GM23248 (cell line): Measurements from ENCODE around the gene SPOCK3. TPM values are rescaled to one million over a fixed set of nuclear protein-coding genes. Genes with fewer than 3 reads are reported as not detected.

Experiments used
- DNase-seq: peaks from one replicate; pipeline ENCODE4 v3.0.0-alpha.2; 2015
- H2AFZ ChIP-seq: fragments of 200-600 bp; sonication (generic); 2 replicates; pipeline ENCODE4 v1.6.1; 2016; ENCODE audit warnings: antibody characterized with exemption
- H3F3A ChIP-seq: fragments of 200-600 bp; sonication (generic); 2 replicates; pipeline ENCODE4 v1.6.1; 2016; ENCODE audit warnings: mild to moderate bottlenecking, antibody characterized with exemption, mixed run types; ENCODE audit not compliant: insufficient read depth
- H3K27ac ChIP-seq: fragments of 200-600 bp; sonication (generic); 2 replicates; pipeline ENCODE4 v1.5.1; 2016; ENCODE audit warnings: mild to moderate bottlenecking
- H3K27me3 ChIP-seq: fragments of 200-600 bp; sonication (generic); replicated peaks from 2 replicates; pipeline ENCODE4 v1.6.1; 2016; ENCODE audit warnings: mild to moderate bottlenecking; ENCODE audit not compliant: insufficient read depth
- H3K36me3 ChIP-seq: fragments of 200-600 bp; sonication (generic); 2 replicates; pipeline ENCODE4 v1.6.1; 2016; ENCODE audit warnings: low read depth, mild to moderate bottlenecking
- H3K4me1 ChIP-seq: fragments of 200-600 bp; sonication (generic); 2 replicates; pipeline ENCODE4 v1.6.1; 2016; ENCODE audit warnings: mild to moderate bottlenecking; ENCODE audit not compliant: insufficient read depth
- H3K4me2 ChIP-seq: fragments of 200-600 bp; sonication (generic); one replicate; pipeline ENCODE4 v1.6.1; 2016; ENCODE audit warnings: mild to moderate bottlenecking; ENCODE audit not compliant: unreplicated experiment
- H3K4me3 ChIP-seq: fragments of 200-600 bp; sonication (generic); 2 replicates; pipeline ENCODE4 v1.5.1; 2016; ENCODE audit warnings: mild to moderate bottlenecking
- H3K79me2 ChIP-seq: fragments of 200-600 bp; sonication (generic); 2 replicates; pipeline ENCODE4 v1.6.1; 2016; ENCODE audit warnings: mild to moderate bottlenecking; ENCODE audit not compliant: insufficient read depth
- H3K9ac ChIP-seq: fragments of 200-600 bp; sonication (generic); 2 replicates; pipeline ENCODE4 v1.6.1; 2016; ENCODE audit warnings: mild to moderate bottlenecking
- H3K9me2 ChIP-seq: fragments of 200-600 bp; sonication (generic); 2 replicates; pipeline ENCODE4 v1.6.1; 2016; ENCODE audit warnings: mixed run types, mild to moderate bottlenecking, moderate library complexity; ENCODE audit not compliant: insufficient read depth
- H3K9me3 ChIP-seq: fragments of 200-600 bp; sonication (generic); one replicate; pipeline ENCODE4 v1.6.1; 2017; ENCODE audit warnings: low read depth
- H4K20me1 ChIP-seq: fragments of 200-600 bp; sonication (generic); 2 replicates; pipeline ENCODE4 v1.6.0; 2016; ENCODE audit not compliant: insufficient read depth
- EZH2 ChIP-seq: fragments of 200-600 bp; sonication (generic); IDR thresholded peaks from 2 replicates; pipeline ENCODE4 v1.6.1; 2018; ENCODE audit warnings: antibody characterized with exemption, mild to moderate bottlenecking; ENCODE audit not compliant: insufficient read depth, poor library complexity, severe bottlenecking
- EZH2phosphoT487 ChIP-seq: fragments of 200-600 bp; sonication (generic); IDR thresholded peaks from 2 replicates; pipeline ENCODE4 v1.6.1; 2018; ENCODE audit warnings: antibody characterized with exemption, moderate library complexity, mild to moderate bottlenecking, low read depth; ENCODE audit not compliant: insufficient read depth
- WGBS, 2 experiments: methylation state at CpG; one replicate each; pipeline ENCODE4 v1.1.6; 2015 to 2017; ENCODE audit warnings: low lambda C conversion rate in 2 of 2, low coverage in 1 of 2; ENCODE audit errors: missing lambda C conversion rate in 2 of 2; 5-methylcytosine and 5-hydroxymethylcytosine counted together
- in situ Hi-C: fragments of 300-500 bp; cut with MboI; formaldehyde crosslinking; loops from 2 replicates; pipeline ENCODE4 v1.15.0; 2020
- polyA plus RNA-seq: library from polyadenylated mRNA; unstranded; fragments of >200 nt; fragmentation: Nextera tagmentation; extraction: Ambion mirVana; gene quantifications from 2 replicates; pipeline ENCODE4 v1.2.1, GENCODE V29; 2016
- total RNA-seq: library from RNA; depleted of rRNA; stranded (reverse); fragments of >200 nt; shearing (Covaris generic); gene quantifications from 2 replicates; pipeline ENCODE4 v1.2.3, GENCODE V29; 2014

SPOCK3 gene
- total and polyA plus RNA-seq, 2 experiments from 2014 or later = not detected

DNA sequence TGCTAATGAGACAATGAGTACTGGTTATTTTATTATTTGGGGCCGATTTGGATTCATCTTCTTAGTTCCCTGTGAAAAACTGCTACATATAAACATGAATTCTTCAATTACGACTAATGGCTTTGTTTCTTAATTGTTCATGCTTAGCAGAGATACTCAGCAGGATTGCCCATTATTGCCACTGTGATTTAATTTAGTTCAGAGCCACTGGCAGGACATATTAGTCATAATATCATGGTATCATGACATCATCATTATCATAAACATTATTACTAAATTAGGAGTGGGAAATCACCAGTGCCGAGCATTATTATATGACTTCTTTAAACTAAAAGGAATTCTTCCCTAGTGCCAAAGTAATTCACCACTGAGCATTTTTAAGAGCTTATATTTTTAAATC, 201.4 kb downstream of the SPOCK3 start:
- in situ Hi-C loops = no loop called here
- 28 to 31% methylated on average over 3 of the region's 3 CpGs for WGBS, 2 experiments
- DNase-seq = no peak

DNA sequence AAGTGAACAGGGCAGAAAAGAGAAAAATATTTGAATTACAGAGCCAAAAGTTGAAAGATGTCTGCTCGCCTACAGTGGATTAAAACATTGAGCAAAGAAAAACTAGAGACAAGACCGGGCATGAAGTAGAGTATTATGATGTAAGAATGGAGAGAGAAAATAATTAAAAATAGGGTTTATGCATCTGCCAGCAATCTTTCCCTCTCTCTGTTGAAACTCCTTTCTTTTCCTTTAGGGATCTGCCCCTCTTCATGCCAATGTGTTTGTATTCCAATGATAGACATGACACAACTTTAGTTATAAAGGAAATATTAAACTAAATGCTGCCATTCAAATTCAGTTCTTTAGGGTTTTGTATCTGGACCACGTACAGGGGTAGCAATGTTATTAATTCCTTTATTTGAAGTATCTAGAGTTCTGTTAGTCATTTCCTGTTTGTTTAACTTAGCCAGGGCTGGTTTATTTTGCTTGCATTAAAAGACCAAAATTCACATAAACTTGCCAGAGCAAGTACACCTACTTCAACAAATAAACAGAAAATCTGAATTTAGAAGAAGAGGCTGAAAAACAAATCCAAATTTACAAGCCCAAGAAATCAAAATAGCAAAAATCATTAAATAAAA, 202.6 kb downstream of the SPOCK3 start:
- H3K79me2 ChIP-seq = no peaks in the 10 kb centered on the region
- WGBS, 2 experiments = 20 to 22% methylated on average over 3 of the region's 3 CpGs
- H3K36me3 ChIP-seq = no peaks in the 10 kb centered on the region
- H4K20me1 ChIP-seq = no peaks in the 10 kb centered on the region
- no peaks in the 10 kb centered on the region for H3K4me1 ChIP-seq
- H3K27ac ChIP-seq = no peak overlapping the region
- H3K9ac ChIP-seq = no peak overlapping the region
- no peak for DNase-seq
- H3F3A ChIP-seq = no peaks in the 10 kb centered on the region
- TF ChIP-seq EZH2phosphoT487 (no peak), EZH2 (no peak)
- H2AFZ ChIP-seq = no peak overlapping the region
- no peaks in the 10 kb centered on the region for H3K9me2 ChIP-seq
- H3K4me3 ChIP-seq = no peak overlapping the region
- H3K27me3 ChIP-seq = no peaks in the 10 kb centered on the region
- no peaks in the 10 kb centered on the region for H3K9me3 ChIP-seq
- no peak overlapping the region for H3K4me2 ChIP-seq
- in situ Hi-C loops = no loop called here

More for the DNA sequence above, 201.4 kb downstream of the SPOCK3 start:
- no peak overlapping the region for H3K27ac ChIP-seq
- no peaks in the 10 kb centered on the region for H3K9me2 ChIP-seq
- no peaks in the 10 kb centered on the region for H4K20me1 ChIP-seq
- TF ChIP-seq EZH2 (no peak), EZH2phosphoT487 (no peak)
- H2AFZ ChIP-seq = no peak overlapping the region
- no peak overlapping the region for H3K4me3 ChIP-seq
- no peak overlapping the region for H3K9ac ChIP-seq
- no peaks in the 10 kb centered on the region for H3K79me2 ChIP-seq
- H3K4me1 ChIP-seq = no peaks in the 10 kb centered on the region
- H3F3A ChIP-seq = no peaks in the 10 kb centered on the region
- no peak overlapping the region for H3K4me2 ChIP-seq
- H3K36me3 ChIP-seq = no peaks in the 10 kb centered on the region
- no peaks in the 10 kb centered on the region for H3K27me3 ChIP-seq
- H3K9me3 ChIP-seq = no peaks in the 10 kb centered on the region

- H2AFZ ChIP-seq = no peak overlapping the region
- no peaks in the 10 kb centered on the region for H3K36me3 ChIP-seq
- no peak overlapping the region for H3K9ac ChIP-seq
- no peak overlapping the region for H3K4me3 ChIP-seq
- 8 to 13% methylated on average over 3 of the region's 3 CpGs for WGBS, 2 experiments
- no peaks in the 10 kb centered on the region for H3K9me2 ChIP-seq
- H3K4me1 ChIP-seq = no peaks in the 10 kb centered on the region
- no peaks in the 10 kb centered on the region for H3F3A ChIP-seq
- no peak for DNase-seq
- H3K27ac ChIP-seq = no peak overlapping the region
- in situ Hi-C loops = no loop called here
- H3K27me3 ChIP-seq = no peaks in the 10 kb centered on the region
- TF ChIP-seq EZH2phosphoT487 (no peak), EZH2 (no peak)
- H4K20me1 ChIP-seq = no peaks in the 10 kb centered on the region
- no peaks in the 10 kb centered on the region for H3K79me2 ChIP-seq
- no peak overlapping the region for H3K4me2 ChIP-seq
- no peaks in the 10 kb centered on the region for H3K9me3 ChIP-seq
Observed at GRCh38 chr4:167028976-167029375, 205.3 kb downstream of the SPOCK3 start.

- H3F3A ChIP-seq = no peaks in the 10 kb centered on the region
- H3K79me2 ChIP-seq = no peaks in the 10 kb centered on the region
- no peaks in the 10 kb centered on the region for H3K36me3 ChIP-seq
- H3K9me2 ChIP-seq = no peaks in the 10 kb centered on the region
- no peak for DNase-seq
- in situ Hi-C loops = no loop called here
- WGBS, 2 experiments = 18 to 28% methylated on average over 3 of the region's 3 CpGs
- no peaks in the 10 kb centered on the region for H4K20me1 ChIP-seq
- no peak overlapping the region for H3K4me2 ChIP-seq
- no peaks in the 10 kb centered on the region for H3K9me3 ChIP-seq
- H3K4me1 ChIP-seq = no peaks in the 10 kb centered on the region
- no peak overlapping the region for H3K27ac ChIP-seq
- H3K9ac ChIP-seq = no peak overlapping the region
- no peak overlapping the region for H2AFZ ChIP-seq
- no peak overlapping the region for H3K4me3 ChIP-seq
- H3K27me3 ChIP-seq = no peaks in the 10 kb centered on the region
- TF ChIP-seq EZH2phosphoT487 (no peak), EZH2 (no peak)
Observed at GRCh38 chr4:167025670-167026069, 208.6 kb downstream of the SPOCK3 start.
